Psoas muscle (tissue), 8 donors: ENCODE measurements around the gene PAM. TPM values are rescaled to one million over a fixed set of nuclear protein-coding genes. Genes with fewer than 3 reads are reported as not detected.
"Not testable (repeated sequence)": the region's sequence is repeated elsewhere in the genome, so short reads cannot be mapped to it uniquely, and the experiment has no call there.

Experiments
- ATAC-seq, 4 donors: fragments of 200-7000 bp; cut with Tn5 transposase; one replicate each; pipeline ENCODE4 v1.9.1; 2020; ENCODE audit warnings: moderate library complexity in 3 of 4, mild to moderate bottlenecking in 2 of 4
- DNase-seq, 2 donors: peaks; one replicate each; pipeline ENCODE4 v3.0.0-alpha.2; 2020
- H3K27ac ChIP-seq: fragments of 200-600 bp; one replicate; pipeline ENCODE4 v1.8.0; 2022
- H3K27me3 ChIP-seq, 3 donors: fragments of 200-600 bp in 1 of 3; one replicate each; pipeline versions ENCODE4 v1.6.1 to v1.8.0; 2013 to 2022; ENCODE audit warnings: low read length in 2 of 3, mild to moderate bottlenecking in 2 of 3, moderate library complexity in 1 of 3; ENCODE audit not compliant: insufficient read depth in 3 of 3
- H3K36me3 ChIP-seq, 2 donors: fragments of 200-600 bp in 1 of 2; one replicate each; pipeline versions ENCODE4 v1.6.1 to v1.8.0; 2013 to 2022; ENCODE audit warnings: low read depth in 1 of 2, mild to moderate bottlenecking in 1 of 2, moderate library complexity in 1 of 2; ENCODE audit not compliant: insufficient read depth in 1 of 2
- H3K4me1 ChIP-seq: fragments of 200-600 bp; one replicate; pipeline ENCODE4 v1.8.0; 2022
- H3K4me3 ChIP-seq: fragments of 200-600 bp; one replicate; pipeline ENCODE4 v1.8.0; 2022; ENCODE audit warnings: mild to moderate bottlenecking
- H3K9me3 ChIP-seq: fragments of 200-600 bp; one replicate; pipeline ENCODE4 v1.8.0; 2022
- CTCF ChIP-seq: fragments of 200-600 bp; IDR thresholded peaks from one replicate; pipeline ENCODE4 v1.8.0; 2022; ENCODE audit warnings: antibody characterized with exemption
- WGBS, 3 donors: extraction: QIAGEN DNeasy Blood & Tissue Kit; methylation state at CpG; one replicate each; pipeline versions ENCODE4 v1.1.6 to v1.1.7; 2013; 5-methylcytosine and 5-hydroxymethylcytosine counted together
- intact Hi-C, 2 donors: fragments of 100-400 bp; cut with DNase I; formaldehyde crosslinking; loops; one replicate each; pipeline versions ENCODE4 v1.11.0 to v1.14.2; 2022
- polyA plus RNA-seq, 3 donors: library from polyadenylated mRNA; stranded (reverse); fragments of 200-250 nt; gene quantifications; one replicate each; pipeline ENCODE4 v1.2.3, GENCODE V29; 2013
- total RNA-seq, 4 donors: library from RNA; stranded (reverse); fragmentation: NEBNext Ultra II Directional in 2 of 4; extraction: Animal tissue kit (Norgen Biotek cat#: 25700) in 2 of 4; gene quantifications; one replicate each; pipeline versions ENCODE4 v1.2.1 to v1.2.4, GENCODE V29; 2021 to 2023
- donor health status: healthy with polysubstance abuse.
- donor health status: DM: no; HTN: no; CAD: no; lungs with moderate emphysema.
- donor health status: Bipolar disorder and iron deficiency.
- donor health status: healthy.
- donor health status: DM: yes; HTN: yes; CAD: no.
- donor health status: DM: no; HTN: no; CAD: no.
- donor health status: DM: no; HTN: no; CAD: no.
- donor health status: DM: yes; HTN: yes; CAD: no.

The PAM gene
- total and polyA plus RNA-seq, 7 donors: 29.5 to 279 (median 191) TPM

GRCh38 chr5:103066326-103066725 lies 311.2 kb downstream of the PAM start:
- H3K4me3 ChIP-seq: no peak overlapping the region
- no peaks in the 10 kb centered on the region for H3K36me3 ChIP-seq
- no peak overlapping the region for H3K27ac ChIP-seq
- WGBS, 3 donors: 50 to 59% (median 54%) methylated on average over 1 of the region's 1 CpG
- DNase-seq (no peak), ATAC-seq (no peak)
- no peak for TF ChIP-seq CTCF
- H3K4me1 ChIP-seq: no peaks in the 10 kb centered on the region
- intact Hi-C loops: no loop called here
- H3K27me3 ChIP-seq: no peaks in the 10 kb centered on the region
- H3K9me3 ChIP-seq: no peaks in the 10 kb centered on the region

GRCh38 chr5:103073500-103073899 lies 318.4 kb downstream of the PAM start:
- H3K4me1 ChIP-seq, ATAC-seq, intact Hi-C loops, H3K27me3 ChIP-seq, DNase-seq, H3K36me3 ChIP-seq, H3K4me3 ChIP-seq, H3K27ac ChIP-seq: not testable (repeated sequence)
- peaks cover 36% of the 10 kb centered on the region for H3K9me3 ChIP-seq
- WGBS, 3 donors: 55 to 81% (median 72%) methylated on average over 4 of the region's 4 CpGs

- DNase-seq (no peak), ATAC-seq (no peak)
- TF ChIP-seq CTCF: no peak
- intact Hi-C loops: no loop called here
- no peaks in the 10 kb centered on the region for H3K36me3 ChIP-seq
- no peak overlapping the region for H3K27ac ChIP-seq
- H3K4me1 ChIP-seq: no peaks in the 10 kb centered on the region
- peaks cover 52% of the 10 kb centered on the region for H3K9me3 ChIP-seq
- H3K4me3 ChIP-seq: no peak overlapping the region
- 87 to 93% (median 87%) methylated on average over 4 of the region's 4 CpGs for WGBS, 3 donors
- H3K27me3 ChIP-seq: no peaks in the 10 kb centered on the region
Observed at GRCh38 chr5:103075442-103075841, 320.3 kb downstream of the PAM start.
